GM12801 (cell line): Measurements from ENCODE around the gene L3HYPDH.

ENCODE experiments used
- TF ChIP-seq, protein P1 (sequence below): IDR thresholded peaks from one replicate; pipeline ENCODE4 v1.5.1; 2011; ENCODE audit warnings: control low read depth; ENCODE audit not compliant: insufficient read length; ENCODE audit errors: extremely low read depth

L3HYPDH gene

DNA sequence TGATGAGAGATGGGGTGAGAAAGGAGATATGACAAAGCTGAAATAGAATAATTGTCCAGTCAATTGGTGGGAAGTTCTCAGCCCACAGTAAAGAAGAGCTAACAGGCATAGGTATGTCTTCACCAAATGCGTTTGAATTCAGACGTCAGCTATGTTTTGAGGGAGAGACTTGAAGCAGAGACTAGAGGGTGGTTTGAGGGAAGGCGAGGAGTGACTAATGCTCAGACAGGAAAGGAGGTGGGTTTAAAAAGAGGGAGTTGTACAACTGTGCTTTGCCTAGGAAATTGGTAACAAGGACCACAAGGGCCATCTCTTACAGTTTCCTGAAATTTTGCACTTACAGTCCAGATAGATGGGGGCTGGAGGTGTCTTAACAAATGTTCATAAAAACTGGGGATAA lies 6.5 kb upstream of the L3HYPDH start:
- TF ChIP-seq, protein P1, sequence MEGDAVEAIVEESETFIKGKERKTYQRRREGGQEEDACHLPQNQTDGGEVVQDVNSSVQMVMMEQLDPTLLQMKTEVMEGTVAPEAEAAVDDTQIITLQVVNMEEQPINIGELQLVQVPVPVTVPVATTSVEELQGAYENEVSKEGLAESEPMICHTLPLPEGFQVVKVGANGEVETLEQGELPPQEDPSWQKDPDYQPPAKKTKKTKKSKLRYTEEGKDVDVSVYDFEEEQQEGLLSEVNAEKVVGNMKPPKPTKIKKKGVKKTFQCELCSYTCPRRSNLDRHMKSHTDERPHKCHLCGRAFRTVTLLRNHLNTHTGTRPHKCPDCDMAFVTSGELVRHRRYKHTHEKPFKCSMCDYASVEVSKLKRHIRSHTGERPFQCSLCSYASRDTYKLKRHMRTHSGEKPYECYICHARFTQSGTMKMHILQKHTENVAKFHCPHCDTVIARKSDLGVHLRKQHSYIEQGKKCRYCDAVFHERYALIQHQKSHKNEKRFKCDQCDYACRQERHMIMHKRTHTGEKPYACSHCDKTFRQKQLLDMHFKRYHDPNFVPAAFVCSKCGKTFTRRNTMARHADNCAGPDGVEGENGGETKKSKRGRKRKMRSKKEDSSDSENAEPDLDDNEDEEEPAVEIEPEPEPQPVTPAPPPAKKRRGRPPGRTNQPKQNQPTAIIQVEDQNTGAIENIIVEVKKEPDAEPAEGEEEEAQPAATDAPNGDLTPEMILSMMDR, result no peak

DNA sequence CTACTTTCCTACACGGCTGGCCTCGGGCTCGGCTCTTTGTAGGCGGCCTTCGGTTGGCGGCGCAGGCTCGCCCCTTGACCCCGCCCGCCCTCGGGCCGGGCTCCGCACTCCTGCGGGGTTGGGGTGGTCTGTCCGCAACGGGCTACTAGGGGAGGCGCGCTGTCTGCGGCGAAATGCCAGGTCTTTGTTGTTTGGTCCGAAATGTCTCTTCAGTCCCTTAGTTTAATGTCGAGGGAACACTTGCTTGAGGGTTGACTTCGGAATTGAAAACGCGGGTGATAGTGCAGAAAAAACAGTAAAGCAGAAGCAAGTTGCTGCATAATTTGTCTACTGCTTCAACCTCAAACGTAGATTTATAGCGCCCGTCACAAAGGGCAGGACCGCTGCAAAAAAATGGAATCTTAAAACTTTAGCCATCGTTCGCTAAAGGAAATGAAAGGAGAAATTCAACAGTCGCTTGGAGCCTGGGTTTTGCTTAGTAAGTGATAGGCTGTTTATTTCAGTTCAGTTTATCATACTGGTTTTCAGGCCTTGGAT lies 499 bp upstream of the L3HYPDH start:
- TF ChIP-seq, protein P1, result no peak

DNA sequence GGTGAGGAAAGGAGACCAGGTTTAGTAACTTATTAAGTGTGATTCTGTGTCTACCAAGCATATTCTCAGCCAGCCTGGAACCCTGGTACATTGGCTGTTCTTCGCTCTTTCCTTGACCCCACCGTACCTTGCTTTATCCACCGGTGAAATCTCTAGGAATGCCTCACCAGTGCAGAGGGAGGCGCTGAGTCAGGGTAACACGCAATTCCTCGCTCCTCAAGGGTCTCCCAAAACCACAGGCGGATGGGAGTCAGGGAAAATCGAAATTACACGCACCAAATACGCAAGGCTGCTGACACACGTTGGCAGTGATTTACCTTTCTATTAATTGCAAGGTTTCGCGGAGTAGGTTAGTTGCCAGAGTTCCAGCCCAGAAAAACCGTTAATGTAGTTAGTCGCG lies 845 bp downstream of the L3HYPDH start:
- TF ChIP-seq, protein P1, result no peak

DNA sequence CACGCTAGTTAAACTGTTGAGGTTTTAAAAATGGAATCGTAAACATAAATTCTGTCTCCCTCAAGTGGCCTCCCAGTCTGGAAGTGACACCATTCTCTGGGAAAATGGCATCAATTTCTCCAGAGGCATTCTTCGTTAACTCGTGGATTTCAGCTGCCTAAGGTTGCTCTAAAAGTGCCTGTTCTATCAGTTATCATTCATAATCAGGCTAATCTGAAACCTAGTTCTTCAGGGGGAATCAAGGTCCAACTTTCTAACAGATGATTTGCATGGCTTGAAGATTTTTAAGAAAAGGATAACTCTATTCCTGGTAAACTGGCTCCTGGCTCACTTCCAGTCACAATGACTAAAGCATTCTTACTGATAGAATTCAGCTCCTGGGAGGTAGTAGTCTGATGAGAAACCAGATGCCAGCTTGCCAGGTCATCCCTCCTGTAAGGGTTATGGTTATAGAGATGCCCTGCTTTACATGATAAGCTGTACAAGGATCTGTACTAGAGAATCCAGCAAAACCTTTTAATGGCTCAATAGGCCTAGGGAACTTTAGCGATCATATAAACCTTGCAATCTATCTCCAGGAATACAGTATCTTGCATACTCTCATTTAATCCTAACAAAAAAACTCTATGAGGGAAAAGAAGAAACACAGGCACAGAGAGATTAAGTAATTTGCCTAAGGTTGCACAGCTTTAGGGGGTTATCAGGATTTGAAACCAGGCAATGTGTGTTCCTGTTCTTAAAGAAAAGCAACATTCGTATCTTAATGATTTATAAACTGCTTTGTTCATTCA lies 1.5 kb downstream of the L3HYPDH start:
- TF ChIP-seq, protein P1, result no peak

GRCh38 chr14:59481871-59482540 lies 2.2 kb downstream of the L3HYPDH start:
- TF ChIP-seq, protein P1, result no peak

- TF ChIP-seq, protein P1, result no peak
Observed at GRCh38 chr14:59481407-59481806, 2.8 kb downstream of the L3HYPDH start.

DNA sequence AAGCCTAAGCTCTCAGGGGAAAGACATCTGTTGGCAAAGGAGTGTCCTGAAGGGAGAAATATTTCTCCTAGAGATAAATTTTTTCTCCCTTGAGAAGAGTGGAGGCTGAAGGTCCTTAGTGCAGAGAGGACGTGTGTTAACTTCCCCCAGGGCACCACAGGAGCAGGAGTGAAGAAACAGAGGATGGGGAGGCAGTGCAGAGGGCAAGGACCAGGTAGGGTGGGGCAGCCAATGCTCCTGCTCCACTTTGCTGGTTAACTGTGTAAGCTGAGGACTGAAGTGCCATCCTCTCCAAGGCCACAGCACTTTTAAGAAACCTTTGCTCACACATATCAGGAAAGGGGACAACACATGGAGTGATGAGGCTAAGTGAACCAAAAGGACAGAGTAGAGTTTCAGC lies 4.0 kb downstream of the L3HYPDH start:
- TF ChIP-seq, protein P1, result no peak
